Stomach (tissue), 9 donors: ENCODE data around the gene ZNF506. TPM values are rescaled to one million over a fixed set of nuclear protein-coding genes. Genes with fewer than 3 reads are reported as not detected.
"Not testable (repeated sequence)": the region's sequence is repeated elsewhere in the genome, so short reads cannot be mapped to it uniquely, and the experiment has no call there.

Experiments
- DNase-seq, 2 donors: peaks; one replicate each; pipeline versions ENCODE4 v3.0.0 to v3.0.0-alpha.2; 2013 to 2019
- H3K27ac ChIP-seq, 5 donors: fragments of 200-600 bp in 4 of 5; sonication (generic) in 4 of 5; one replicate each; pipeline ENCODE4 v1.5.1; 2013 to 2019; ENCODE audit warnings: mild to moderate bottlenecking in 1 of 5, moderate library complexity in 1 of 5
- H3K27me3 ChIP-seq, 3 donors: fragments of 200-600 bp; sonication (generic); one replicate each; pipeline ENCODE4 v1.5.1; 2017 to 2019; ENCODE audit warnings: mixed run types in 1 of 3
- H3K36me3 ChIP-seq, 4 donors: fragments of 200-600 bp; sonication (generic); 1 replicate in 3 of 4; 2 replicates in 1 of 4; pipeline ENCODE4 v1.5.1; 2016 to 2019
- H3K4me1 ChIP-seq, 4 donors: fragments of 200-600 bp; sonication (generic); one replicate each; pipeline ENCODE4 v1.5.1; 2016 to 2019
- H3K4me3 ChIP-seq, 4 donors: fragments of 200-600 bp; sonication (generic) in 3 of 4; one replicate each; pipeline ENCODE4 v1.5.1; 2016 to 2019; ENCODE audit warnings: mild to moderate bottlenecking in 1 of 4
- H3K9me3 ChIP-seq, 4 donors: fragments of 200-600 bp; sonication (generic); one replicate each; pipeline ENCODE4 v1.5.1; 2016 to 2019
- EP300 ChIP-seq: sonication (generic); formaldehyde crosslinking; IDR thresholded peaks from one replicate; pipeline ENCODE4 v1.6.1; 2017; ENCODE audit warnings: antibody characterized with exemption
- POLR2A ChIP-seq, 4 donors: fragments of 450-650 bp; IDR thresholded peaks; one replicate each; pipeline ENCODE4 v1.6.1; 2016; ENCODE audit warnings: antibody characterized with exemption in 4 of 4, control low read depth in 2 of 4, mild to moderate bottlenecking in 1 of 4, moderate library complexity in 1 of 4
- POLR2AphosphoS5 ChIP-seq, 3 donors: sonication (generic); formaldehyde crosslinking; IDR thresholded peaks; one replicate each; pipeline ENCODE4 v1.6.1; 2016; ENCODE audit warnings: antibody characterized with exemption in 3 of 3
- WGBS, 5 donors: extraction: QIAGEN DNeasy Blood & Tissue Kit in 3 of 5; methylation state at CpG; one replicate each; pipeline versions ENCODE4 v1.1.5 to v1.1.7; 2013 to 2018; 5-methylcytosine and 5-hydroxymethylcytosine counted together
- intact Hi-C: fragments of 100-400 bp; cut with DNase I; formaldehyde crosslinking; loops from one replicate; pipeline ENCODE4 v1.15.1; 2023; ENCODE audit warnings: low total_unique reads
- polyA plus RNA-seq, 3 donors: library from polyadenylated mRNA; stranded (reverse); fragments of 200-250 nt; gene quantifications; one replicate each; pipeline ENCODE4 v1.2.3, GENCODE V29; 2013
- total RNA-seq, 5 donors: library from RNA; depleted of rRNA; stranded (reverse); fragments of >200 nt; gene quantifications; one replicate each; pipeline versions ENCODE4 v1.1.0 to v1.2.3, GENCODE V29; 2014 to 2016
- TF ChIP-seq, protein P1 (sequence below), 7 experiments: fragments of 450-650 bp in 4 of 7; fragments of 200-600 bp in 3 of 7; sonication (generic) in 3 of 7; IDR thresholded peaks; one replicate each; pipeline ENCODE4 v1.5.1; 2016 to 2019; ENCODE audit warnings: antibody characterized with exemption in 7 of 7, control low read depth in 2 of 7, mild to moderate bottlenecking in 1 of 7
- donor health status: healthy with polysubstance abuse.
- donor health status: Bipolar disorder and iron deficiency.
- donor health status: healthy.

ZNF506 gene
- total and polyA plus RNA-seq, 8 donors = 3.4 to 93.7 (median 25.1) TPM

DNA sequence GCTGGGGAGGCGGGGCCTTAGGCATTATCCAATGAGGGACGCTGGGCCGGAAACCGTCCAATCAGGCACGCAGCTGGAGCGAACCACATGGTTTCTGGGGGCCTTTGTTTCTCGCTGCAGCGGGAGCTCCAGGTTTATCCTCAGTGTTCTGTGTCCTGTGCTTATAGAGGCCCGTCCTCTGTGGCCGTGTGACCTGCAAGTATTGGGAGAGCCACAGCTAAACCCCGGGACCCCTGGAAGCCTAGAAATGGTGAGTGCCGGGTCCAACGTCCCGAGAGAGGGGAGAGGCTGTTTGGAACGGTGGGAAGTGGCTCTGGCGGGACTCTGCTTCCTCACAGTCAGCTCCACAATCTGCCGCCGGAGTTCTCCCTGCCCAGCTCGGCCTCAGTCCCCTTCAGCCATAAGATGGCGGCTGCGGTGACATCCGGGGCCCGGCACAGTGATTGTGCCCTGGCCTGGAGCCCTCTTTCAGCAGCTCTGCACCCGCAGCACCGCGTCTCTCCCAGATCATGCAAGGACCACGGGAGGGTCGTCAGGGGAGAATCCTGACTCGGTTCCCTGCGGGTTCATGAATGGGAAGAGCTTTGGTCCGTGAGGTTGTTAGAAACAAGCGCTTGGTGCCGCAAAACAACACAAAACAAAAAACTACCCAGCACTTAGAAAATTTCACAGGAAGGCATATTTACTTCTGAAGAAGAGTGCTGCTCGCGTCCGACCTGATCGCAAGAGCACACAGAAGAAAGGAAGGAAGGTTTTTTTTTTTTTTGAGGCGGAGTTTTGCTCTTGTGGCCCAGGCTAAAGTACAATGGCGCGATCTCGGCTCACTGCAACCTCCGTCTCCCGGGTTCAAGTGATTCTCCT lies 44.4 kb upstream of the ZNF506 start, which contains the start of gene ZNF253:
Gene ZNF253, plus strand, starts transcription at position 133 of the 861 bp plus-strand sequence. Its CDS starts 115 bp downstream, at position 248.
- Histone ChIP-seq H3K27ac (peak within 1 kb of the TSS; percentile 90 to 94 (median 92)), H3K36me3 (peaks cover 0 to 1% (median 0%) of the 10 kb centered on the region in 4 donors), H3K9me3 (peaks cover 0 to 15% (median 7%) of the 10 kb centered on the region in 4 donors), H3K4me3 (peak within 1 kb of the TSS; percentile 58 to 77 (median 74)), H3K4me1 (peaks cover 14 to 41% (median 26%) of the 10 kb centered on the region in 4 donors), H3K27me3 (peaks cover 0 to 2% (median 2%) of the 10 kb centered on the region in 3 donors)
- TF ChIP-seq, protein P1, sequence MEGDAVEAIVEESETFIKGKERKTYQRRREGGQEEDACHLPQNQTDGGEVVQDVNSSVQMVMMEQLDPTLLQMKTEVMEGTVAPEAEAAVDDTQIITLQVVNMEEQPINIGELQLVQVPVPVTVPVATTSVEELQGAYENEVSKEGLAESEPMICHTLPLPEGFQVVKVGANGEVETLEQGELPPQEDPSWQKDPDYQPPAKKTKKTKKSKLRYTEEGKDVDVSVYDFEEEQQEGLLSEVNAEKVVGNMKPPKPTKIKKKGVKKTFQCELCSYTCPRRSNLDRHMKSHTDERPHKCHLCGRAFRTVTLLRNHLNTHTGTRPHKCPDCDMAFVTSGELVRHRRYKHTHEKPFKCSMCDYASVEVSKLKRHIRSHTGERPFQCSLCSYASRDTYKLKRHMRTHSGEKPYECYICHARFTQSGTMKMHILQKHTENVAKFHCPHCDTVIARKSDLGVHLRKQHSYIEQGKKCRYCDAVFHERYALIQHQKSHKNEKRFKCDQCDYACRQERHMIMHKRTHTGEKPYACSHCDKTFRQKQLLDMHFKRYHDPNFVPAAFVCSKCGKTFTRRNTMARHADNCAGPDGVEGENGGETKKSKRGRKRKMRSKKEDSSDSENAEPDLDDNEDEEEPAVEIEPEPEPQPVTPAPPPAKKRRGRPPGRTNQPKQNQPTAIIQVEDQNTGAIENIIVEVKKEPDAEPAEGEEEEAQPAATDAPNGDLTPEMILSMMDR (IDR thresholded peaks at IDR 0.05) = no peak
- TF ChIP-seq POLR2A (IDR thresholded peaks at IDR 0.05) (peak in 2 of 4 donors; percentile 82 to 90), POLR2AphosphoS5 (IDR thresholded peaks at IDR 0.05) (peak; percentile 78 to 93 (median 92))
- DNase-seq = peak; percentile 98 to 99
- intact Hi-C loops = no loop called here
- WGBS, 5 donors = 0% methylated on average over 32 to 43 of the region's 43 CpGs

DNA sequence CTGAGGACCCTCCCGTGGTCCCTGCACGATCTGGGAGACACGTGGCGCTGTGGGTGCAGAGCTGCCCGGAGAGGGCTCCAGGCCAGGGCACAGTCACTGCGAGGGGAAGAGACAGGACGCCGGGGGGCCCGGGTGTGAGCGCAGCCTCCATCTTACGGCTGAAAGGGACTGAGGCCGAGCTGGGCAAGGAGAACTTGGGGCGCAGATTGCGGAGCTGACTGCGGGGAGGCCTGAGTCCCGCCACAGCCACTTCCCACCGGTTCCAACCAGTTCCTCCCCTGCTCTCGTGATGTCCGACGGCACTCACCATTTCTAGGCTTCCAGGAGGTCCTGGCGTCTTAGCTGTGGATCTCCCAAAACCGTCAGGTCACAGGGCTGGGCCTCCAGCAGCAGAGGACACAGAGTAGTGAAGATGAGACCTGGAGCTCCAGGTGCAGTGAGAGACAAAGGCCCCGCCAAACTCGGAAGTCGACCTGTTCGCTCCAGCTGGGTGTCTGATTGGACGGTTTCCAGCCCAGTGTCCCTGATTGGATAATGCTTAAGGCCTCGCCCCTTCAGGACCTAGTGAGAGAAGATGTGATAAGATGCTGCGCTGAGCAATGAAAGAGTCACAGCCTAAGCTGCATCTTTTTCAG lies 39.3 kb upstream of the ZNF506 start:
- Histone ChIP-seq H3K36me3 (no peaks in the 10 kb centered on the region), H3K27ac (no peak overlapping the region), H3K9me3 (peaks cover 0 to 13% (median 5%) of the 10 kb centered on the region in 4 donors), H3K27me3 (peaks cover 0 to 17% (median 11%) of the 10 kb centered on the region in 3 donors), H3K4me3 (peak overlapping the region; percentile 2 to 25 (median 18)), H3K4me1 (peaks cover 0 to 9% (median 3%) of the 10 kb centered on the region in 4 donors)
- TF ChIP-seq EP300 (no peak), POLR2AphosphoS5 (IDR thresholded peaks at IDR 0.05) (no peak), POLR2A (IDR thresholded peaks at IDR 0.05) (no peak)
- TF ChIP-seq, protein P1 (IDR thresholded peaks at IDR 0.05) = no peak
- 14 to 26% (median 15%) methylated on average over 19 to 29 of the region's 29 CpGs for WGBS, 5 donors
- intact Hi-C loops = no loop called here
- DNase-seq = peak in 1 of 2 donors; percentile 89

DNA sequence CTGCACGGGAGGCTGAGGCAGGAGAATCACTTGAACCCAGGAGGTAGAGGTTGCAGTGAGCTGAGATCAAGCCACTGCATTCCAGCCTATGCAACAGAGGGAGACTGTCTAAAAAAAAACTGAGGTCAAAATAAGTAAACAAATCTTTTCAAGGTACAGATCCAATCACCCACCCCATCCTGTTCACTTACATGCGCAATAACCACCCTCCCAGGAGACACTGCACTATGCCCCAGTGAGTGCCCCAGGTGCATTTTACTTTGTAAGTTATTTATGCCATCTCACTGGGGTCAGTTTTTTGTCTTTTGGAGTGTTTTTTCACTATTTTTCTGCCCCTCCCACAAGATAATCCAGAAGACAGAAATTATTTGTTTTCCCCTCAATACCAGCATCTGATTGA lies 37.2 kb upstream of the ZNF506 start:
- H3K27me3 ChIP-seq = peaks cover 0 to 17% (median 11%) of the 10 kb centered on the region in 3 donors
- TF ChIP-seq POLR2A (IDR thresholded peaks at IDR 0.05) (no peak), EP300 (no peak)
- no peak overlapping the region for H3K27ac ChIP-seq
- peaks cover 0 to 19% (median 6%) of the 10 kb centered on the region in 4 donors for H3K9me3 ChIP-seq
- no peaks in the 10 kb centered on the region for H3K36me3 ChIP-seq
- WGBS, 5 donors = 87 to 96% (median 93%) methylated on average over 2 of the region's 2 CpGs
- intact Hi-C loops = no loop called here
- no peak overlapping the region for H3K4me3 ChIP-seq
- no peak for DNase-seq
- peaks cover 0 to 6% (median 0%) of the 10 kb centered on the region in 4 donors for H3K4me1 ChIP-seq

GRCh38 chr19:19851740-19852139 lies 30.2 kb upstream of the ZNF506 start:
- peaks cover 0 to 24% (median 8%) of the 10 kb centered on the region in 4 donors for H3K9me3 ChIP-seq
- H3K4me1 ChIP-seq, DNase-seq, H3K36me3 ChIP-seq, intact Hi-C loops, H3K27me3 ChIP-seq, H3K27ac ChIP-seq, H3K4me3 ChIP-seq: not testable (repeated sequence)
- WGBS, 5 donors = 71 to 84% (median 78%) methylated on average over 2 of the region's 2 CpGs

- Histone ChIP-seq H3K9me3 (peaks cover 0 to 34% (median 15%) of the 10 kb centered on the region in 4 donors), H3K27me3 (no peaks in the 10 kb centered on the region), H3K4me3 (no peak overlapping the region), H3K27ac (no peak overlapping the region), H3K36me3 (no peaks in the 10 kb centered on the region), H3K4me1 (no peaks in the 10 kb centered on the region)
- TF ChIP-seq POLR2AphosphoS5 (IDR thresholded peaks at IDR 0.05) (no peak), EP300 (no peak), POLR2A (IDR thresholded peaks at IDR 0.05) (no peak)
- TF ChIP-seq, protein P1 (IDR thresholded peaks at IDR 0.05) = no peak
- no peak for DNase-seq
- intact Hi-C loops = no loop called here
- WGBS, 5 donors = 90 to 95% (median 92%) methylated on average over 6 of the region's 6 CpGs
Observed at GRCh38 chr19:19849056-19849455, 27.5 kb upstream of the ZNF506 start.
